ENCODE results near the gene SPNS2. TPM values are rescaled to one million over a fixed set of nuclear protein-coding genes. Genes with fewer than 3 reads are reported as not detected.

SPNS2 gene
- total and polyA plus RNA-seq, 2 of the 8 experiments (the other 6 are each of a cell fraction or from before 2014, with no cell fraction given), result 1.2 to 1.5 TPM

GRCh38 chr17:4506175-4506813, 7.6 kb downstream of the SPNS2 start:
- Histone ChIP-seq H3K4ac (replicated peaks; ENCODE audit: insufficient read length, low read depth, low read length) (no peak overlapping the region), H2AFZ (ENCODE audit: low read length) (no peak overlapping the region), H3K9ac (replicated peaks in 1 of 4; ENCODE audit: extremely low read depth in 1 of 4, low read depth in 3 of 4, low read length in 3 of 4) (no peak overlapping the region), H3K4me3 (ENCODE audit: extremely low read depth in 1 of 4, insufficient read depth in 2 of 4, low read depth in 3 of 4, low read length in 4 of 4) (no peak overlapping the region), H3K36me3 (ENCODE audit: control insufficient read depth in 2 of 4, insufficient read depth in 4 of 4, low read length in 3 of 4) (no peaks in the 10 kb centered on the region), H3K4me1 (replicated peaks in 1 of 4; ENCODE audit: control insufficient read depth in 3 of 4, insufficient read depth in 4 of 4, low read length in 3 of 4) (peaks cover 0 to 3% (median 0%) of the 10 kb centered on the region in 4 experiments; a peak in 1 of 7 replicates), H3K23ac (ENCODE audit: insufficient read length) (no peak overlapping the region), H3K79me1 (ENCODE audit: low read depth, low read length) (no peaks in the 10 kb centered on the region; the same call in 1 of the 2 replicates), H4K91ac (replicated peaks; ENCODE audit: insufficient read length, low read length) (no peak overlapping the region), H3K4me2 (ENCODE audit: insufficient read depth in 1 of 2, low read depth in 2 of 2, low read length in 2 of 2) (no peak overlapping the region), H4K20me1 (replicated peaks in 1 of 2; ENCODE audit: control insufficient read depth in 1 of 2, insufficient read depth in 2 of 2, low read length in 2 of 2) (no peaks in the 10 kb centered on the region), H3K18ac (ENCODE audit: extremely low read depth, low read length) (no peak overlapping the region), H4K5ac (ENCODE audit: insufficient read length, low read depth, low read length) (no peak overlapping the region), H3K79me2 (ENCODE audit: control insufficient read depth in 1 of 2, insufficient read depth in 2 of 2, low read length in 2 of 2) (no peaks in the 10 kb centered on the region), H3K27ac (ENCODE audit: low read depth, low read length) (no peak overlapping the region), H2BK5ac (ENCODE audit: low read depth, low read length) (no peak overlapping the region), H2AK5ac (ENCODE audit: low read depth, low read length) (no peak overlapping the region), H2BK15ac (ENCODE audit: low read length) (no peak overlapping the region), H3K56ac (replicated peaks; ENCODE audit: insufficient read length, low read depth, low read length) (no peak overlapping the region), H3K14ac (ENCODE audit: insufficient read length) (no peak overlapping the region), H3K23me2 (ENCODE audit: low read depth, low read length) (no peaks in the 10 kb centered on the region), H2BK12ac (ENCODE audit: low read depth, low read length) (no peak overlapping the region), H3K9me3 (ENCODE audit: insufficient read depth in 2 of 2, low read depth in 1 of 2, low read length in 1 of 2) (no peaks in the 10 kb centered on the region), H4K8ac (ENCODE audit: extremely low read depth, insufficient read depth, low read length) (no peak overlapping the region), H2BK20ac (ENCODE audit: low read length) (no peak overlapping the region), H2BK120ac (replicated peaks; ENCODE audit: low read depth, low read length) (no peak overlapping the region), H3K27me3 (replicated peaks in 1 of 4; ENCODE audit: control insufficient read depth in 3 of 4, extremely low read depth in 1 of 4, insufficient read depth in 3 of 4, low read length in 3 of 4) (peaks cover under 1 to 4% (median 3%) of the 10 kb centered on the region in 4 experiments; a peak in 6 of 7 replicates)
- FAIRE-seq (no peak), DNase-seq (ENCODE audit: low read depth in 1 of 2, low spot score in 2 of 2) (no peak)
- CTCF ChIA-PET (ENCODE audit: partially characterized antibody), result interaction anchor here (1.0 to 2.9 kb wide), 4 partner anchors 11 to 59 kb away, joined by 3 to 9 read pairs (median 4); partner anchors contain the start of gene GGT6
- 90% methylated on average over 13 of the region's 13 CpGs; no CpG with 5 or more reads in 1 of the 2 experiments for WGBS, 2 experiments (ENCODE audit: extremely low coverage in 1 of 2, insufficient coverage in 1 of 2, insufficient read length in 1 of 2, insufficient replicate concordance in 2 of 2, low coverage in 1 of 2, low lambda C conversion rate in 2 of 2, missing lambda C conversion rate in 1 of 2)
- TF ChIP-seq BACH1 (IDR thresholded peaks at IDR 0.05; ENCODE audit: low read length) (no peak), CTBP2 (IDR thresholded peaks at IDR 0.05; ENCODE audit: borderline replicate concordance, insufficient read depth, insufficient read length, low read length) (no peak), ZNF274 (IDR thresholded peaks at IDR 0.05; ENCODE audit: borderline replicate concordance, extremely low read depth, low read length) (no peak), CHD2 (IDR thresholded peaks at IDR 0.05; ENCODE audit: low read length) (no peak), RFX5 (IDR thresholded peaks at IDR 0.05; ENCODE audit: borderline replicate concordance, low read depth, low read length) (no peak), CBX8 (IDR thresholded peaks at IDR 0.05; ENCODE audit: borderline replicate concordance, low read depth, low read length) (no peak), YY1 (IDR thresholded peaks at IDR 0.05; ENCODE audit: low read depth, low read length) (no peak), KDM4A (IDR thresholded peaks at IDR 0.05; ENCODE audit: low read depth, low read length, severe bottlenecking) (no peak), ATF3 (IDR thresholded peaks at IDR 0.05; ENCODE audit: insufficient read depth, low read depth, low read length) (no peak), POLR2A (IDR thresholded peaks at IDR 0.05; ENCODE audit: control extremely low read depth in 1 of 2, low read depth in 2 of 2, low read length in 2 of 2) (no peak)
- POLR2A ChIA-PET (ENCODE audit: partially characterized antibody), result interaction anchor here (0.8 to 1.1 kb wide), 2 partner anchors 25 to 28 kb away, joined by 4 to 7 read pairs; no protein-coding TSS in a partner anchor
